Right cardiac atrium (tissue), 5 donors: Measurements from ENCODE around the gene USP24. TPM values are rescaled to one million over a fixed set of nuclear protein-coding genes. Genes with fewer than 3 reads are reported as not detected.

Source experiments
- ATAC-seq, 2 donors: fragments of 200-7000 bp; cut with Tn5 transposase; one replicate each; pipeline versions ENCODE4 v1.8.0 to v1.9.1; 2020; ENCODE audit warnings: moderate library complexity in 2 of 2, mild to moderate bottlenecking in 1 of 2
- DNase-seq, 3 donors: peaks; one replicate each; pipeline ENCODE4 v3.0.0-alpha.2; 2020
- H3K27ac ChIP-seq: one replicate; pipeline ENCODE4 v1.5.1; 2013; ENCODE audit warnings: mild to moderate bottlenecking, low read length, control low read depth, moderate library complexity
- H3K27me3 ChIP-seq: one replicate; pipeline ENCODE4 v1.6.1; 2013; ENCODE audit not compliant: control insufficient read depth, insufficient read depth
- H3K4me1 ChIP-seq: one replicate; pipeline ENCODE4 v1.6.1; 2013; ENCODE audit warnings: low read length; ENCODE audit not compliant: control insufficient read depth, insufficient read depth
- H3K4me3 ChIP-seq: one replicate; pipeline ENCODE4 v1.5.1; 2013; ENCODE audit warnings: low read length, control low read depth
- H3K9me3 ChIP-seq: one replicate; pipeline ENCODE4 v1.6.1; 2013; ENCODE audit warnings: low read length; ENCODE audit not compliant: control insufficient read depth
- WGBS: extraction: QIAGEN DNeasy Blood & Tissue Kit; methylation state at CpG from one replicate; pipeline ENCODE4 v1.1.7; 2013; 5-methylcytosine and 5-hydroxymethylcytosine counted together
- intact Hi-C, 4 donors: fragments of 100-400 bp; cut with DNase I; formaldehyde crosslinking; loops; one replicate each; pipeline versions ENCODE4 v1.11.0 to v1.14.0; 2022 to 2023
- polyA plus RNA-seq: library from polyadenylated mRNA; stranded (reverse); fragments of 200-250 nt; gene quantifications from one replicate; pipeline ENCODE4 v1.2.3, GENCODE V29; 2013
- total RNA-seq, 4 donors: library from RNA; stranded (reverse); fragmentation: NEBNext Ultra II Directional; extraction: Animal tissue kit (Norgen Biotek cat#: 25700); gene quantifications; one replicate each; pipeline ENCODE4 v1.2.1, GENCODE V29; 2021
- donor health status: healthy with polysubstance abuse.
- donor health status: DM: no; HTN: yes; CAD: no.
- donor health status: DM: no; HTN: no; CAD: no.
- donor health status: DM: no; HTN: yes; CAD: no; lungs with severe emphysema.
- donor health status: DM: yes; HTN: yes; CAD: no.

USP24 gene
- total and polyA plus RNA-seq, 5 donors, result 11.4 to 35.7 (median 34.7) TPM

GRCh38 chr1:55156093-55156492, 59.1 kb downstream of the USP24 start:
- intact Hi-C loops, result no loop called here
- ATAC-seq, result no peak
- H3K27me3 ChIP-seq, result no peaks in the 10 kb centered on the region

GRCh38 chr1:55155522-55155921, 59.6 kb downstream of the USP24 start:
- no peaks in the 10 kb centered on the region for H3K27me3 ChIP-seq
- H3K4me1 ChIP-seq, result no peaks in the 10 kb centered on the region
- WGBS, result 45% methylated on average over 6 of the region's 6 CpGs
- no peaks in the 10 kb centered on the region for H3K9me3 ChIP-seq
- H3K27ac ChIP-seq, result no peak overlapping the region
- DNase-seq (peak; percentile 49 to 71 (median 61)), ATAC-seq (peak; percentile 71 to 81)
- intact Hi-C loops, result no loop called here
- H3K4me3 ChIP-seq, result no peak overlapping the region

More at GRCh38 chr1:55156093-55156492, 59.1 kb downstream of the USP24 start:
- Histone ChIP-seq H3K9me3 (no peaks in the 10 kb centered on the region), H3K4me1 (no peaks in the 10 kb centered on the region), H3K27ac (no peak overlapping the region), H3K4me3 (no peak overlapping the region)
- no peak for DNase-seq

DNA sequence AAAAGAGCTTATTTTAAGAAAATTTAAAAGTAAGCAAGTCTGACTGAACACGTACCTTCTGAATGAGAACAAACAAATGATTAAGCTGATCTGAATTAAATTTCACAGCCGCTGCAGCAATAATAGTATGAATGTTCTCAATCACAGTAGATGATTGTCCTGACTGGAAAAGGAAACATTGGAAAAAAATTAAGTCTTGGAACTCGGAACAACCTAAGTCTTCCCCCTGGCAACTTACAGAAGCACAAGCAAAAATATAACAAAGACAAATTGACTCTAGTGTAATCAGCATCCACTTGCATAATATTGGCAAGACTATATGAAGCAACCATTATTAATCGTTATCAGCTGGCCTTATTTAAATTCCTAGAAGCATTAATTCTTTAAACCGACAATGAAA, 60.5 kb downstream of the USP24 start:
- Histone ChIP-seq H3K27me3 (no peaks in the 10 kb centered on the region), H3K4me1 (no peaks in the 10 kb centered on the region), H3K9me3 (no peaks in the 10 kb centered on the region), H3K27ac (no peak overlapping the region), H3K4me3 (no peak overlapping the region)
- DNase-seq (no peak), ATAC-seq (no peak)
- intact Hi-C loops, result no loop called here
- WGBS, result 67% methylated on average over 5 of the region's 5 CpGs

GRCh38 chr1:55153031-55153430, 62.1 kb downstream of the USP24 start:
- DNase-seq, result no peak
- H3K27me3 ChIP-seq, result no peaks in the 10 kb centered on the region
- H3K4me1 ChIP-seq, result no peaks in the 10 kb centered on the region
- intact Hi-C loops, result no loop called here
- no peak overlapping the region for H3K4me3 ChIP-seq
- 99% methylated on average over 3 of the region's 3 CpGs for WGBS
- H3K27ac ChIP-seq, result no peak overlapping the region
- no peaks in the 10 kb centered on the region for H3K9me3 ChIP-seq
- ATAC-seq, result no peak

DNA sequence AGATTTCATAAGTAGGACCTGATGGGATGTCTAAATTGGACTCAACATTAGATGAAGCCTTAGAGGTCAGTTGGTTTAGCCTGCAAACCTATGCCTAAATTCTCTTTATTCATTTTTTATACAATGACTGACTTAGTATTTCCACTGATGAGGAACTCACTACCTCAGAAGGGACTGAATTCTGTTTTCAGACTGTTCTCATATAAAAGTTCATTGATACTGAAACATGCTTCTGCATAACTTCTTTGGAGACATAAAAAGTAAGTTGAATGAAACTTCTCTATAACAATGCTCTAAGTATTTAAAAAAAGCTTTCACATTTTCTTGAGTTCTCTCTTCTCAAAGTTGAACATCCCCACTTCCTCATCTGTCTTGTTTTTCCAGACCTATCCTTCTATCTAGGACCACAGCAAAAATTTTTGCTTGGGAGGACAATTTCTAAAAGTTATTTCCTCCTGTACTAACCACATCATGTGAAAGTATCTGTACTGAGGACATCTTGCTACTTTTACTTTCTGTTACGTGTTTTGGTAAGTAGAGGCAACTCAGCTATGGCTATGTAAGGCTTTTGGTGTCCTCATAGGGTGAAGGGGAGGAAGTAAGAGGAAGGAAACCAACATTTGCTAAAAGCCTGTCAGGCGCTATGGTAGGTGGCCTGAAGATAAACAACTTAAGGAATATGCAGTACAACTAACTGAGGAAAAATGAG, 64.1 kb downstream of the USP24 start:
- H3K27me3 ChIP-seq, result no peaks in the 10 kb centered on the region
- 84% methylated on average over 2 of the region's 2 CpGs for WGBS
- H3K4me1 ChIP-seq, result no peaks in the 10 kb centered on the region
- H3K4me3 ChIP-seq, result no peak overlapping the region
- H3K9me3 ChIP-seq, result no peaks in the 10 kb centered on the region
- intact Hi-C loops, result no loop called here
- DNase-seq (no peak), ATAC-seq (peak; percentile 51 to 64)
- H3K27ac ChIP-seq, result no peak overlapping the region

DNA sequence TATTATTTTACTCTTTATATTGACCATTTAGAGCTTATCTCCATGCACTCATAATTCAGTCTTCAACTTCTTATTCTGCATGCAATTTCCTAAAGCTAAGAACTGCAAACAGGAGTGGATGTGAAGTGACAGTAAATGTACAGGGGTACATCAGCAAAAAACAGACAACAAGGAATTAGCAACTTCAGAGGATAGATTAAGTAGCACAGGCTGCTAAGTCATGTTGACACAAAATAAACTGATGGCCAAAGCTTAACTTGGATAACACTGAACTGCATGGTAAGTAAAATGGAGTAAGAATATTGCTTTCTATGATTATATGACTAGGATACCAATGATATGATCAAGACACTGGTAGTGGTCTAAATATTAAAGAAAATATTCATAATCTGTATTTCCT, 66.5 kb downstream of the USP24 start:
- Histone ChIP-seq H3K4me3 (no peak overlapping the region), H3K4me1 (no peaks in the 10 kb centered on the region), H3K9me3 (no peaks in the 10 kb centered on the region), H3K27me3 (no peaks in the 10 kb centered on the region), H3K27ac (no peak overlapping the region)
- no peak for ATAC-seq
- intact Hi-C loops, result loop anchor here in 2 of 4 donors (10.0 kb wide), 2 partner anchors 66 to 1436 kb away; partner anchors contain the start of gene USP24 (in 1 of the 2)
- no peak for DNase-seq

DNA sequence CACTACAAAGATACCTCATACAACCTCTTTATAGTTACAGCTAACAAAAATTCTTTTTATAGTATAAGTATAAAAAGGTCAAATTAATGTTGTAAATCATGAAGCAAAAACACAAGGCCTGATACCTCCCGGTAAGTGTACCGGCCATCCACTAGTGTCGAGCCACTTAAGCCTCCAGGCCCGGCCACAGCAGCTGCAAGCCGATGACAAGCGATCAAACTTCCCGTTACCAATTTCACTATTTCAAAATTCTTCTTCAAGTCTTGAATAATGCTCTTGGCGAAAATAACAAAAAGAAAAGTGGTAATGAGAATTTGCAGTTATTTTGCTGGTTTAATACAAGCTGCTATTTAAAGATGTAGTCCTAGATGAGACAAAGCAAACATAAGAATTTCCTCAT, 67.6 kb downstream of the USP24 start:
- peak in 1 of 3 donors; percentile 57 for DNase-seq
- Histone ChIP-seq H3K9me3 (no peaks in the 10 kb centered on the region), H3K4me1 (no peaks in the 10 kb centered on the region), H3K27me3 (no peaks in the 10 kb centered on the region), H3K4me3 (no peak overlapping the region), H3K27ac (no peak overlapping the region)
- intact Hi-C loops, result loop anchor here in 2 of 4 donors (10.0 kb wide), 2 partner anchors 67 to 1437 kb away; partner anchors contain the start of gene USP24 (in 1 of the 2)
- no peak for ATAC-seq
- 84% methylated on average over 8 of the region's 8 CpGs for WGBS

GRCh38 chr1:55146781-55147180, 68.4 kb downstream of the USP24 start:
- H3K4me1 ChIP-seq, result no peaks in the 10 kb centered on the region
- H3K27ac ChIP-seq, result no peak overlapping the region
- intact Hi-C loops, result loop anchor here in 2 of 4 donors (10.0 kb wide), 2 partner anchors 68 to 1438 kb away; partner anchors contain the start of gene USP24 (in 1 of the 2)
- no peak for ATAC-seq
- H3K27me3 ChIP-seq, result no peaks in the 10 kb centered on the region
- no peak overlapping the region for H3K4me3 ChIP-seq
- H3K9me3 ChIP-seq, result no peaks in the 10 kb centered on the region
- peak in 2 of 3 donors; percentile 21 to 48 for DNase-seq
- 37% methylated on average over 2 of the region's 2 CpGs for WGBS

DNA sequence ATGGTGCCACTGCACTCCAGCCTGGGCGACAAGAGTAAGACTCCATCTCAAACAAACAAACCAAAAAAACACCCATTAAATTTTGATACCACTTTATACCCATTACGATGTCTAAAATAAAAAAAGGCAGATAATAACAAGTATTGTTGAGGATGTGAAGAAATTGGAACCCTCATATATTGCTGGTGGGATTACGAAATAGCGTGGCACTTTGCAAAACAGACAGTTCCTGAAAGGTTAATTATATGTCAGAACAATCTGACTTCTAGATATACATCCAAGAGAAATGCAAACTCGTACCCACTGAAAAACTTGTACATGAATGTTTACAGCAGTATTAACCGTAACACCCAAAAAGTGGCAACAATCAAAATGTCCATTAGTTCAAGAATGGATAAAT, 70.3 kb downstream of the USP24 start:
- Histone ChIP-seq H3K9me3 (no peaks in the 10 kb centered on the region), H3K27ac (no peak overlapping the region), H3K4me3 (no peak overlapping the region), H3K4me1 (no peaks in the 10 kb centered on the region), H3K27me3 (no peaks in the 10 kb centered on the region)
- no peak for DNase-seq
- ATAC-seq, result no peak
- WGBS, result 97% methylated on average over 6 of the region's 6 CpGs
- intact Hi-C loops, result loop anchor here in 3 of 4 donors (5.0 to 10.0 kb wide), 3 partner anchors 70 to 1440 kb away; partner anchors contain the start of gene USP24 (in 1 of the 3)

- 92% methylated on average over 3 of the region's 3 CpGs for WGBS
- Histone ChIP-seq H3K4me3 (no peak overlapping the region), H3K9me3 (no peaks in the 10 kb centered on the region), H3K27me3 (no peaks in the 10 kb centered on the region), H3K27ac (no peak overlapping the region), H3K4me1 (no peaks in the 10 kb centered on the region)
- no peak for ATAC-seq
- intact Hi-C loops, result loop anchor here in 3 of 4 donors (5.0 to 10.0 kb wide), 3 partner anchors 71 to 1441 kb away; partner anchors contain the start of gene USP24 (in 1 of the 3)
- DNase-seq, result no peak
Observed at GRCh38 chr1:55143684-55144083, 71.5 kb downstream of the USP24 start.

- 85% methylated on average over 1 of the region's 1 CpG for WGBS
- no peak overlapping the region for H3K27ac ChIP-seq
Observed at GRCh38 chr1:55141295-55141893, 73.8 kb downstream of the USP24 start.

More at GRCh38 chr1:55141295-55141893, 73.8 kb downstream of the USP24 start:
- Histone ChIP-seq H3K9me3 (no peaks in the 10 kb centered on the region), H3K4me3 (no peak overlapping the region), H3K4me1 (no peaks in the 10 kb centered on the region), H3K27me3 (no peaks in the 10 kb centered on the region)
- ATAC-seq, result peak in 1 of 2 donors; percentile 28
- intact Hi-C loops, result loop anchor here in 3 of 4 donors (2.0 to 10.0 kb wide), 4 partner anchors 73 to 1443 kb away; partner anchors contain the start of gene USP24 (in 1 of the 3)
- no peak for DNase-seq
